ENCODE measurements around the gene KCNJ13.

GRCh38 chr2:232795920-232796319, 19.6 kb upstream of the KCNJ13 start:
- TF ChIP-seq CTCF (conservative IDR thresholded peaks at IDR 0.05; ENCODE audit: low read depth, low read length) (no peak), EZH2 (IDR thresholded peaks at IDR 0.05; ENCODE audit: borderline replicate concordance, low read depth, low read length, poor library complexity, severe bottlenecking) (no peak)
